ENCODE results near the gene SKAP1.
A peak's percentile ranks its signal among the peaks of the same experiment; 100 is the strongest.

SKAP1 gene

GRCh38 chr17:48131216-48131824 is 298.7 kb downstream of the SKAP1 start:
- no peak for DNase-seq

GRCh38 chr17:48129981-48130380 is 300.0 kb downstream of the SKAP1 start:
- DNase-seq: no peak

GRCh38 chr17:48128400-48128799 is 301.6 kb downstream of the SKAP1 start:
- DNase-seq: no peak

DNA sequence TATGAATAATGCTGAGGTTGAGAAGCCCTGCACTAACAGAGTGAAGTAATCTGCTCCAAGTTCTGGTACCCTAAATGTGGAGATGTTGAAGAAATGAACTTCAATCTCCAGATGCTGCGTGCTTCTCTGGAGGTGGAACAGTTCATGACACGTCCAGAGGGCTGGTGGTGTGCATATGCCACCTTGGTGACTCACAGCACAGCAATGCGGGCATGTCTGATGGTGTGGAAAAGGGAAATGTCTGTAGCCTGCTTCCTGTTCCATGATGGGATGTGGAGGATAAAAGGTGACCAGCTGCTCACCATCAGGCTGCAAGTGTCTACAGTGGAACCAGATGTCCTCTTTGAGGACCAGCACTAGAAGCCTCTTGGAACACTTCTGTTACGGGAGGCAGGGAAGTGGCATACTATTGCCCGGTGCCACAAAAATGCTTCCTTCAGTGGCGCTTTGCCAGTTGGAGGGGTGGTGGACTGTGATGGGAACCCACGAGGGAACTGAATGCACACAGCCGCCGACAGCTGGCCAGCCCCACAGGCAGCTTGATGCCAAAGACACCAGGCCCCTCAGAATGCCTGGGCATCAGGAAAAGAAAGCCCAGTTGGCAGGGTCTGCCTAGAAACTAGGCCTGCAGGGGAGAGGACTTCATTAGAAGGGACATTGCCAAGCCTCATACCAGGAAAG is 302.5 kb downstream of the SKAP1 start:
- peak; percentile 30 for DNase-seq

- DNase-seq: no peak
Observed at GRCh38 chr17:48126532-48126850, 303.5 kb downstream of the SKAP1 start.

DNA sequence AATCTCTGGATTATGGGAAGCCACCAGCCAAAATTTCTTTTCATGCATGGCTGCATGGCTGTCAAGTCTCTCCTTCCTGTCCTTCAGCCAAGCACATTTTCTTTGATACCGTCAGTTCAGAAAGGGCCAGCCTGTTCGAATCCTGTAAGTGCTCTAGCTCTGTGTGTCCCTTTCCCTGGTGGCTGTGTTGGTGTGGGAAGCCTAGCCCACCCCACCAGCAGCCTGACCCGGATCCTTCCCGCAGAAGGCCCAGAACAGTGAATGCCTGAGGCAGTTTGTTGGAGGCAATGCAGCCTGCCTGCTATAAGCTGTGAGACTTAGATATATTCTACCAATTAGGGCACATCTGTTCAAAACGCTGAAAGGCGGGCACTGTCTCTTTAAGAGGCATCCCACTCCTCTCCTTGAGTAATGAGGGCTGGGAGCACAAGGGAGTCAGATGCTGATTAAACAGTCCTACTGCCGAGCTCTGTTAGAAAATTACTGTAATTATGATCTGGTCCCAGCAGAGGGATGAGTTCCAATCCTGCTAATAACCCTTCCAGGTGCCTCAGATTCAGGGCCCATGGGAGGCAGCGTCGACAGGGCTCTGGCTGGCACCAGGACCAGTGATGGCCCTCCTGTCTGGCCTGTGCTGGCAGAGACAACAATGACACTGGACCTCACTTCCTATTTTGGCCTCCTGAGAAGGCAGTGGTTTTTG is 304.0 kb downstream of the SKAP1 start:
- no peak for DNase-seq

DNA sequence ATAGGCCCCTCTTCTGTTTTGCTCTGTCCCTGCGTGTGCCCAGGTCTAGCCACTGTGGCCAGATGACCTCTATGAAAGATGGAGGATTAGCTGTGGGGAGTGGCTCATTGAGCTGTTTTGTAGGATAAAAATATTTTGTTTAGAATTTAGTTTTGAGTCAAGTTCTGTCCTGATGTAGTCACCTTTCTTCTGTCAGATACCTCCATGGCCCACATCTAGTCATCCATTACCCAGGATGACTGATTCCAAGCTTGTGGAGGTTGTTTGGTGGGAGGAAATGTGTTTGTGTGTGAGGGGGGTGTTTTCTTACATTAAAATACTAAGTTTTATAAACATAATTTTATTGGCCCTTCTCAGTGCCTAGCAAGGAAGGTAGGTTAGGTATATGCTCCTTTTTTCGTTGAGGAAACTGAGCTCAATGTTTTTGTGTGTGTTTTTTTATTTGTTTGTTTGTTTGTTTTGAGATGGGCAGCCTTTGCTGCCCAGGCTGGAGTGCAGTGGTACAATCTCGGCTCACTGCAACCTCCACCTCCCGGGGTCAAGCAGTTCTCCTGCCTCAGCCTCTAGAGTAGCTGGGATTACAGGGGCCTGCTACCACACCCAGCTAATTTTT is 306.1 kb downstream of the SKAP1 start:
- DNase-seq: no peak

DNA sequence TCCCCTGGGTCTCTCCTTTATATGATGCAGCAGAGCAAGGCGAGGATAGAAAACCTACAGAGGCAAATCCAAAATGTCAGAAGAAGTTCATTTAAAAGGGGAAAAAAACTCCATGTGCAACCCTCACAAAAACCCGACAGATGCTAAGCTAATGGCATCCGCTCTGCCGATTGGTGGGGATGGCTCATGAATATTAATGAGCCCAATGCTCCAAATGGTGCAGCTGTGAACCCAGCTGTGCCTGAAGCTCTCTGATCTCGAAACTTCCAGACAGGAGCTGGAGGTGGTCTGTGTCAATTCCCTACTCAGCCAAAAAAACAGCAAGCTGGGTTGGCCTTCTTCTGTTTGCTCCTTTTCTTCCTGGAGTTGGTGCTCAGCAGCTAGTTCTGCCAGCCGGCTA is 306.9 kb downstream of the SKAP1 start:
- no peak for DNase-seq

GRCh38 chr17:48122665-48123045 is 307.4 kb downstream of the SKAP1 start:
- DNase-seq: no peak

GRCh38 chr17:48121923-48122664 is 307.9 kb downstream of the SKAP1 start:
- no peak for DNase-seq

- DNase-seq: no peak
Observed at GRCh38 chr17:48113201-48113676, 316.8 kb downstream of the SKAP1 start.

- DNase-seq: no peak
Observed at GRCh38 chr17:48111937-48112241, 318.1 kb downstream of the SKAP1 start.

DNA sequence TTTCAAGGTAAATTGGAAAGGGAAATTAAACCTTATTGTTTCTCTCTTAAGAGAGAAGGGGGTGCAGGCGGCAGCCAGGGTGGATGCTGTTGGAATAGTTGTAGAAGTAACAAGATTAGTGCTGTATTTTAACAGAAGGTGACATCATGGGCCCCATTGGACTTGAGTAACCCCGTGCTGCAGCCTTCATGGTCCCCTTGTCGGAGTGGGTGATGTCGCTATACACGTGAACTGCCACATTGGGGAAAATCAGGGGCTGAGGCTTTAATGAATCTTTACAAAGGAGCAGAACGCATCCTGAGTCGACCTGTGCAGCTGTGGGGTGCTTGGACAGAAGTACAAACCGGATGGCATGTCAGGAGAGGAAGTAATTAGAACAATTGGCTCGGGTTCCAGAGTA is 319.3 kb downstream of the SKAP1 start:
- DNase-seq: no peak

- peak; percentile 77 for DNase-seq
Observed at GRCh38 chr17:48107137-48108055, 322.6 kb downstream of the SKAP1 start, which contains the start of gene SNX11. Gene SNX11, plus strand, starts transcription at chr17:48107766. Its CDS starts 4,278 bp downstream, at chr17:48112044.

GRCh38 chr17:48106802-48107136 is 323.2 kb downstream of the SKAP1 start:
- DNase-seq: no peak

DNA sequence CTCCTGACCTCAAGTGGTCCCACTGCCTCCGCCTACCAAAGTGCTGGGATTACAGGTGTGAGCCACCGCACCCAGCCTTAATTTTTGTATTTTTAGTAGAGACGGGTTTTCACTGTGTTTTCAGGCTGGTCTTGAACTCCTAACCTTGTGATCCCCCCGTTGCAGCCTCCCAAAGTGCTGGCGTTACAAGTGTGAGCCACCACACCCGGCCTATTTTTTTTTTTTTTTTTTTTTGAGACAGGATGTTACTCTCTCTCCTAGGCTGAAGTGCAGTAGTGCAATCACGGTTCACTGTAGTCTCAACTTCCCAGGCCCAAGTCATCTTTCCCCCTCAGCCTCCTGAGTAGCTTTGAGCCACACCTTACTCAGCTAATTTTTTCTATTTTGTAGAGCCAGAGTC is 325.6 kb downstream of the SKAP1 start:
- no peak for DNase-seq

- DNase-seq: no peak
Observed at GRCh38 chr17:48102798-48103715, 327.0 kb downstream of the SKAP1 start.

GRCh38 chr17:48102043-48102750 is 327.8 kb downstream of the SKAP1 start:
- DNase-seq: no peak

DNA sequence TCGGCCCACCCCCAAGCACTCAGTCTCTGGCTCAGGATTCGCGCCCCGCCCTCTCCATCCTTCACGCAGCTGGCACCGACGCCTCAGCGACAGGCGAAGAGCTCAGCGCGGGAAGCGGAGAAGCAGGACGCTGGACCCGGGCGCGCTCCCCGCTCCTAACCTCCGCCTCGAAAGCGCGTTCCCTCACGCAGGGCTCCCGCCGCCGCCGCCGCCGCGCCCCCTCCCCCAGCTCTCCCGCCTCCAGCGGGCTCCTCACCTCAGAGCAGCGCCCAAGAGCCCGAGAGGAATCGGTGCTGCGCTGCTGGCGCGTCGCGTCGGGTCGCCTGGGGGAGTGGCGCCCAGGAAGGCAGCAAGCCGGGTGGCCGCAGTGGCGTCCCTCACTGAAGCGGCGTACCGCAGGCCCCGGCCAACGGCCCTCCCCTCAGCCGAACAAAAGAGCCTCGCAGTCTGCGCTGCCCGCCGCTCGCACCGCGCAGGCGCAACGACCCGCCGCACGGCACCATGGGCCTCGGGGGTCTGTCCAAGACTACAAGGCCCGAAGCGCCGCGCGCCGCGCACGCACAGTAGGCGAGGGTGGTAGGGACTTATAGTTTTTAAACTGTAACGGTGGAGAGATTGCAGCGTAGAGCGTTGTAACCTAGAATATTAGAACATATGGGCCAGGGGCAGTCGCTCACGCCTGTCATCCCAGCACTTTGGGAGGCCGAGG is 328.8 kb downstream of the SKAP1 start, which contains the start of gene CBX1:
Gene CBX1, minus strand, starts transcription at position 467 of the 709 bp plus-strand sequence. CDS start 24,474 bp downstream, outside the sequence.
- peak; percentile 88 for DNase-seq

DNA sequence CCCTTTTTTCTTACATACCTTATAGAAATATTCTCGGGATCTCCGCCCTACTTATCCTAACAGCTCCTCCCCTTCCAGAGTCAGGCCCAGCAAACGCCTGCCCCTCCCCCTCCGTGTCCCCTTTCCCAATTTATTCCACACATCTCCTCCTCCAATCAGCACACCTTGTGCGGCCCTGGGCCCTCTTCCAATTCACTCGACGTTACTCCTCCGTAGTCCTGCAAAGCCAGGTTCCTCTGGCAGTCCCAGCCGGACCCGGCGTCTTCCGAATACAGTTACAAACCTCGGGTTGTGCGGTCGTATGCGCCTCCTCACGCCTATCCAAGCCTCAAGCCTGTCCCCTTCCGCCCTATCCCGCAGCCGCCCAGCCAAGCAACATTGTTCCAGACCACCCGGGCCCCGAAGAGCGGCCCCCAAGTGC is 329.4 kb downstream of the SKAP1 start:
- DNase-seq: peak; percentile 46

Data from NCI-H446 treated with DMSO at 0.1 percent for 48 hours (cell line).